Skeletal muscle tissue (tissue), 4 donors: ENCODE measurements around the gene MARCHF10. TPM values are rescaled to one million over a fixed set of nuclear protein-coding genes. Genes with fewer than 3 reads are reported as not detected.
"Not testable (repeated sequence)": the region's sequence is repeated elsewhere in the genome, so short reads cannot be mapped to it uniquely, and the experiment has no call there.

Experiments
- H3K27ac ChIP-seq: one replicate; pipeline ENCODE4 v1.7.0; 2013; ENCODE audit warnings: mild to moderate bottlenecking, low read depth, low read length, inconsistent platforms
- H3K27me3 ChIP-seq, 3 donors: one replicate each; pipeline ENCODE4 v1.7.0; 2013; ENCODE audit warnings: low read length in 3 of 3; ENCODE audit not compliant: control insufficient read depth in 3 of 3, insufficient read depth in 3 of 3
- H3K36me3 ChIP-seq, 3 donors: one replicate each; pipeline ENCODE4 v1.7.0; 2013; ENCODE audit warnings: low read length in 3 of 3; ENCODE audit not compliant: control insufficient read depth in 3 of 3, insufficient read depth in 3 of 3
- H3K4me1 ChIP-seq, 3 donors: one replicate each; pipeline ENCODE4 v1.7.0; 2013; ENCODE audit warnings: low read length in 3 of 3, mild to moderate bottlenecking in 3 of 3; ENCODE audit not compliant: control insufficient read depth in 3 of 3, insufficient read depth in 3 of 3
- H3K4me3 ChIP-seq, 3 donors: one replicate each; pipeline ENCODE4 v1.7.0; 2013; ENCODE audit warnings: low read length in 3 of 3
- H3K9ac ChIP-seq, 3 donors: one replicate each; pipeline ENCODE4 v1.7.0; 2013; ENCODE audit warnings: low read length in 3 of 3, mild to moderate bottlenecking in 3 of 3, moderate library complexity in 2 of 3, low read depth in 1 of 3
- H3K9me3 ChIP-seq, 3 donors: one replicate each; pipeline ENCODE4 v1.7.0; 2013; ENCODE audit warnings: low read length in 3 of 3; ENCODE audit not compliant: control insufficient read depth in 3 of 3
- total RNA-seq: library from RNA; depleted of rRNA; stranded (reverse); fragments of >200 nt; gene quantifications from one replicate; pipeline ENCODE4 v1.2.3, GENCODE V29; 2014
- donor health status: Osteomylitis.

The MARCHF10 gene
- total RNA-seq, 1 donor from 2014 or later, result not detected

DNA sequence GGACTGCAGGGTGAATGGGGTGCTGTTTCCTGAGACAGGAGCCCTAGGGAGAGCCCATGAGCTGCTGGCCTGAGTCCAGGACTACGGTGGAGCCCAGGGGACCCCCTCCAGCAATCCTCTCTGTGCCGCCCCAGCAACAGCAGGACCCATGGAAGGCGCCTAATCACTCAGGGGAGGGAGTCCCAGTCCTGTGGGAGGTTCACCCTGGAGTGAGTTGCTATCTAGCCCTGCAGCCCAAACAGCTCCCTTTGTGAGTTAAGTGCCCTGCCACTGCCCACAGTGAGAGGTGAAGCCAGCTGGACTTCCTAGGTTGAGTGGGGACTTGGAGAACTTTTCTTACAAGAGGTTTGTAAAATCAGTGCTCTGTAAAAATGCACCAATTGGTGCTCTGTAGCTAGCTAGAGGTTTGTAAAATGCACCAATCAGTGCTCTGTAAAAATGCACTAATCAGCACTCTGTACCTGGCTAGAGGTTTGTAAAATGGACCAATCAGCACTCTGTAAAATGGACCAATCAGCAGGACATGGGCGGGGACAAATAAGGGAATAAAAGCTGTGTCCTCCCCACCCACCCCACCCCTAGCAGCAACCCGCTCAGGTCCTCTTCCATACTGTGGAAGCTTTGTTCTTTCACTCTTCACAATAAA is 112.9 kb downstream of the MARCHF10 start:
- H3K27me3 ChIP-seq, H3K9ac ChIP-seq, H3K9me3 ChIP-seq, H3K27ac ChIP-seq, H3K36me3 ChIP-seq, H3K4me3 ChIP-seq: not testable (repeated sequence)
- H3K4me1 ChIP-seq, result peaks cover 0 to 12% (median 6%) of the 10 kb centered on the region in 3 donors

DNA sequence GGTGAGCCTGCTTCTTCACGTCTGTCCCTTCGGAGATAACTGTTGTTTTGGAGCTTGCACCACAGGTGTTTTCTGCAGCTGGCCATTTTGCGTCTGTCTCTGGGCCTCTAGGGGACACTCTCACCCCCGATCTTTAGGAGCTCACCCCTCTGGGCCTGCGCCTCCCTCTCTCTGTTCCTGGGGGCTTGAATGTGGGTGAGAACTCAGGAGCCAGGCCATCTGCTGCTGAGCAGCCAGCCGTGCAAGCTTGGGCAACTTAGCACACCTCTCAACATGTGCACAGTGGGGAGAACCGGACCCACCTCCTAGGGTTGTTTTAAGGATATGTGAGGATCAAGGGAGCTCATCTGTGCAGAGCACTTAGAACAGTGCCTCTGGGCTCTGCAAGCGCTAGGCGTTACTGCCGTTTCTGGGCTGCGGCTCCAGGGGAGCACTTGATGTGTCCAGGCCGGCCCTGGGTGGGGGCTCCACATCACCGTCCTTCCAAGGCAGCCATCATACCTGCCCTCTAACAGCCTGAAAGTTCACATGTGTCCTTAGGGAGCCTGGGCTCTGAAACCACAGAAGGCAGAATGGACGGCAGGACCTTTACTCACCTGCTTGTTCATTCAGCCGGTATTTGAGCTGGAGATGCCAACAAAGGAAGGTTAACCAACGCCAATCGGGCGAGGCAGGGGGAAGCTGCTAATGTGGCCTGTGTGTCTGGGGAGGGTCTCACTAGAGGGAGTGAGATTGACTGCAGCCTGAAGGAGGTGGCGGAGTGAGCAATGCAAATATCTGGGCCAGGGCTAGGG is 114.3 kb downstream of the MARCHF10 start:
- H3K9ac ChIP-seq, result no peak overlapping the region
- H3K4me3 ChIP-seq, result no peak overlapping the region
- H3K27ac ChIP-seq, result no peak overlapping the region

DNA sequence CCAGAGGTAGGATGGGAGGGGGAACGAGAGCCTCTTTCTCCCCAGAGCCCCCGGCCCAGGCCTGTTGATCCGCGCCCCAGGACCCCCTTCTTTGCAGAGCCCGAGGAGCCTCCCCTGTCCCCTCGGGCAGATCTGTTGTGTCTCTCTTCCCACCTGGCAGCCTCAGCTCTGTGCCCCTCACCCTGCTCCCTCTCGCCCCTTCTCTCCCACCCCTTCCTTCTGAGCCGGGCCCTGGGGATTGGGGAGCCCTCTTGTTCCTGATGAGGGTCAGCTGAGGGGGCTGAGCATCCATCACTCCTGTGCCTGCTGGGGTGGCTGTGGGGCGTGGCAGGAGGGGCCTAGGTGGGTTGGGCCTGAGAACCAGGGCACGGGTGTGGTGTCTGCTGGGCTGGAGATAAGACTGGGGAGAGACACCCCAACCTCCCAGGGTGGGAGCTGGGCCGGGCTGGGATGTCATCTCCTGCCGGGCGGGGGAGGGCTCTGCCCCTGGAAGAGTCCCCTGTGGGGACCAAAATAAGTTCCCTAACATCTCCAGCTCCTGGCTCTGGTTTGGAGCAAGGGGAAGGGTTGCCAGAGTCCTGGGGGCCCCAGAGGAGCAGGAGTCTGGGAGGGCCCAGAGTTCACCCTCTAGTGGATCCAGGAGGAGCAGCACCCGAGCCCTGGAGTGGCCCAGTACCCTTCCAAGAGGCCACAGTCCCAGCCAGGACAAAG is 115.2 kb downstream of the MARCHF10 start:
- no peak overlapping the region for H3K4me3 ChIP-seq
- H3K27me3 ChIP-seq, result no peaks in the 10 kb centered on the region
- peaks cover 0 to 12% (median 6%) of the 10 kb centered on the region in 3 donors for H3K4me1 ChIP-seq
- H3K9me3 ChIP-seq, result no peaks in the 10 kb centered on the region
- H3K27ac ChIP-seq, result no peak overlapping the region
- H3K9ac ChIP-seq, result no peak overlapping the region
- peaks cover 0 to 2% (median 0%) of the 10 kb centered on the region in 3 donors for H3K36me3 ChIP-seq

More for the DNA sequence above, 114.3 kb downstream of the MARCHF10 start:
- H3K9me3 ChIP-seq, result no peaks in the 10 kb centered on the region
- H3K27me3 ChIP-seq, result no peaks in the 10 kb centered on the region
- H3K36me3 ChIP-seq, result peaks cover 0 to 2% (median 0%) of the 10 kb centered on the region in 3 donors
- peaks cover 0 to 12% (median 6%) of the 10 kb centered on the region in 3 donors for H3K4me1 ChIP-seq

DNA sequence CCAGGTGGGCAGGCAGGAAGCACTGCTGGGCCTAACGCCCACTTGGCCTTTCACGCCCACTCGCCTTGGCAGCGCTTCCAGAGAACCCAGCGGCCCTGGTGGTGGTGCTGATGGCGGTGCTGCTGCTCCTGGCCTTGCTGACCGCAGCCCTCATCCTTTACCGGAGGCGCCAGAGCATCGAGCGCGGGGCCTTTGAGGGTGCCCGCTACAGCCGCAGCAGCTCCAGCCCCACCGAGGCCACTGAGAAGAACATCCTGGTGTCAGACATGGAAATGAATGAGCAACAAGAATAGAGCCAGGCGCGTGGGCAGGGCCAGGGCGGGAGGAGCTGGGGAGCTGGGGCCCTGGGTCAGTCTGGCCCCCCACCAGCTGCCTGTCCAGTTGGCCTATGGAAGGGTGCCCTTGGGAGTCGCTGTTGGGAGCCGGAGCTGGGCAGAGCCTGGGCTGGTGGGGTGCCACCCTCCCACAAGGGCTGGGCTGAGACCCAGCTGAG is 115.9 kb downstream of the MARCHF10 start:
- H3K4me3 ChIP-seq, result no peak overlapping the region
- peaks cover 0 to 12% (median 3%) of the 10 kb centered on the region in 3 donors for H3K4me1 ChIP-seq
- H3K9ac ChIP-seq, result no peak overlapping the region
- H3K27ac ChIP-seq, result no peak overlapping the region
- H3K27me3 ChIP-seq, result no peaks in the 10 kb centered on the region
- H3K9me3 ChIP-seq, result no peaks in the 10 kb centered on the region
- H3K36me3 ChIP-seq, result peaks cover 0 to 2% (median 0%) of the 10 kb centered on the region in 3 donors

DNA sequence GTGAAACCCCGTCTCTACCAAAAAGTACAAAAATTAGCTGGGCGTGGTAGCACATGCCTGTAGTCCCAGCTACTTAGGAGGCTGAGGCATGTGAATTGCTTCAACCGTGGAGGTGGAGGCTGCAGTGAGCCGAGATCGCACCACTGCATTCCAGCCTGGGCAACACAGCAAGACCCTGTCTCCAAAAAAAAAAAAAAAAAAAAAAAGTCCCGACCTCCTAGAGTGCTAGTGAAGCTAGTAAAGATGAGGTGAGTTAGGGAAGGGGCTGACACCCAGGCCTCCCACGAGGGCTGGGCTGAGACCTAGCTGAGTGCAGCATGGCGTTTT is 116.6 kb downstream of the MARCHF10 start:
- H3K9me3 ChIP-seq, H3K27me3 ChIP-seq, H3K36me3 ChIP-seq, H3K9ac ChIP-seq, H3K4me3 ChIP-seq, H3K4me1 ChIP-seq, H3K27ac ChIP-seq: not testable (repeated sequence)

DNA sequence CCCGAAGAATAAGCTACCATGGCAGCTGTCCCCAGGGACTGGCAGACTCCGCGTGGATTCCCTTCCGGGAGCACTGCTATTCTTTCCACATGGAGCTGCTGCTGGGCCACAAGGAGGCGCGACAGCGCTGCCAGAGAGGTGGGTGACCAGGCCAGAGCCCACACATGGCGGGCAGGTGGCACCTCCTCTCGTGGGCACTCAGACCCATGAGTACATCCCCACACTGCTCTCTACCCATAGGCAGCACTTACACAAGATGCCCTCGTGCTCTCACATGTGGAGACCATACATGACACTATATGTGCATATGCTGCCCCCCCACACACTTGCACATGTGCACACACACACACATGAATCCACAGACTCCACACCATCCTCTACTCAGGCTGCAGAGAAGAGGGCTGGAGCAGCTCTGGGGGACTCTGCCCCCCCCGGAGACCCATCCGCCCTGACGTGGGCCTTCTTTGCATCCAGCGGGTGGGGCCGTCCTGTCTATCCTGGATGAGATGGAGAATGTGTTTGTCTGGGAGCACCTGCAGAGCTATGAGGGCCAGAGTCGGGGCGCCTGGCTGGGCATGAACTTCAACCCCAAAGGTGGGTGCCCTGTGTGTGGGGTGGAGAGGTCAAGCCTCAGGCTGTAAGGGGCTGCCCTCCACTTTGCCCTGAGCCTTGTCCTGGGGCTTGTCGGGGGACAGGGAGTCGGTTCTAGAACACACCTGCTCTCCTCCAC is 117.8 kb downstream of the MARCHF10 start:
- no peak overlapping the region for H3K4me3 ChIP-seq
- H3K27ac ChIP-seq, result no peak overlapping the region
- no peak overlapping the region for H3K9ac ChIP-seq
- peaks cover 0 to 7% (median 0%) of the 10 kb centered on the region in 3 donors for H3K4me1 ChIP-seq
- H3K27me3 ChIP-seq, result no peaks in the 10 kb centered on the region
- peaks cover 0 to 2% (median 0%) of the 10 kb centered on the region in 3 donors for H3K36me3 ChIP-seq
- no peaks in the 10 kb centered on the region for H3K9me3 ChIP-seq

DNA sequence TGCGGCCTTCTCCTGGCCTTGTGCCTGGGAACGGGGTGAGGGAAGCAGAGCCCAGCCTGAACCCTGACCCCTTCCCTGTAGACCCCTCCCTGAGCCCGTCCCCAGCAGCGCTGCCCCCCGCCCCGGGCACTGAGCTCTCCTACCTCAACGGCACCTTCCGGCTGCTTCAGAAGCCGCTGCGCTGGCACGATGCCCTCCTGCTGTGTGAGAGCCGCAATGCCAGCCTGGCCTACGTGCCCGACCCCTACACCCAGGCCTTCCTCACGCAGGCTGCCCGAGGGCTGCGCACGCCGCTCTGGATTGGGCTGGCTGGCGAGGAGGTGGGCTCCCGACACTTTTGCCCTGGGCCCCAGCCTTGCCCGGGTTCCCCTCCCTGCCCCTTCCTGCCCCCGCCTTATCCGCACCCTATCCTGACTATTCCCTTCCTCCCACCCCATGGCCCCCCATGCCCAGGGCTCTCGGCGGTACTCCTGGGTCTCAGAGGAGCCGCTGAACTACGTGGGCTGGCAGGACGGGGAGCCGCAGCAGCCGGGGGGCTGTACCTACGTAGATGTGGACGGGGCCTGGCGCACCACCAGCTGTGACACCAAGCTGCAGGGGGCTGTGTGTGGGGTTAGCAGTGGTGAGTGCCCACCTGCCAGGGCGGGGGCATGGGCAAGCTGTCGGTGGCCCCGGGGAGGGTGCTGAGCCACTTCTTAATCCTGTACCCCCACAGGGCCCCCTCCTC is 118.5 kb downstream of the MARCHF10 start:
- H3K9me3 ChIP-seq, result no peaks in the 10 kb centered on the region
- H3K36me3 ChIP-seq, result peaks cover 0 to 2% (median 0%) of the 10 kb centered on the region in 3 donors
- H3K27me3 ChIP-seq, result no peaks in the 10 kb centered on the region
- no peak overlapping the region for H3K27ac ChIP-seq
- H3K9ac ChIP-seq, result no peak overlapping the region
- H3K4me1 ChIP-seq, result peaks cover 0 to 3% (median 0%) of the 10 kb centered on the region in 3 donors
- H3K4me3 ChIP-seq, result no peak overlapping the region

DNA sequence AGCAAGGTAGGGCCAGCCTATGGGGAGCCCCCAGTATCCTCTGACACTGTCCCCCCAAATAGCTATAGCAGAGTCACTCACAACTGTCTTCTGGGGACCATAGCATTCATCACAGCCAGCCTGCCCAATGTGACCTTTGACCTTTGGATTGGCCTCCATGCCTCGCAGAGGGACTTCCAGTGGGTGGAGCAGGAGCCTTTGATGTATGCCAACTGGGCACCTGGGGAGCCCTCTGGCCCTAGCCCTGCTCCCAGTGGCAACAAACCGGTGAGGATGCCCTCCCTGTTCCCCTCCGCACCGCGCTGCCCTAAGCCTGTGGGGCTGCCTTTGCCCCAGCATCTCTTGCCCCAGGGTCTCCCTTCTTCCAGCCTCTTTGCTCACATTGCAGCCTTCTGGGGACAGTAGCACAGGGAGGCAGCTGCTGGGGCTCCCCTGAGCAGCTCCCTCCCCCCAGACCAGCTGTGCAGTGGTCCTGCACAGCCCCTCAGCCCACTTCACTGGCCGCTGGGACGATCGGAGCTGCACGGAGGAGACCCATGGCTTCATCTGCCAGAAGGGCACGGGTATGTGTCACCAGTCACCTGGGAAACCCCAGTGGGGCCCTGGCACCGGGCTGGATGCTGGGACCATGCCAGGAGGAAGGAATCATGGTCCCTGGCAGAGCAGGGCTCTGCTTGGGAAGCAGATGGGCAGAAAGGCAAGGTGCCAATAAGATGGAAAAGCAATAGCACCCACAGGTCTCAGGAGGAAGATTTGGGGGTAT is 119.5 kb downstream of the MARCHF10 start:
- no peak overlapping the region for H3K9ac ChIP-seq

More for the DNA sequence above, 119.5 kb downstream of the MARCHF10 start:
- H3K36me3 ChIP-seq, result peaks cover 0 to 2% (median 0%) of the 10 kb centered on the region in 3 donors
- no peak overlapping the region for H3K27ac ChIP-seq
- no peaks in the 10 kb centered on the region for H3K4me1 ChIP-seq
- no peaks in the 10 kb centered on the region for H3K9me3 ChIP-seq
- no peaks in the 10 kb centered on the region for H3K27me3 ChIP-seq
- H3K4me3 ChIP-seq, result no peak overlapping the region
